HG02642 (cell line): ENCODE results near the gene ZGRF1.
"Not testable (repeated sequence)": the region's sequence is repeated elsewhere in the genome, so short reads cannot be mapped to it uniquely, and the experiment has no call there.

Experiments
- ATAC-seq: cut with Tn5 transposase; IDR thresholded peaks from one replicate; pipeline ENCODE4 v1.9.1; 2021; ENCODE audit warnings: mild to moderate bottlenecking; ENCODE audit not compliant: unreplicated experiment, poor library complexity

ZGRF1 gene

GRCh38 chr4:112562254-112562879 lies 74.3 kb downstream of the ZGRF1 start:
- no peak for ATAC-seq

- ATAC-seq = no peak
Measured at GRCh38 chr4:112560084-112560483, 76.6 kb downstream of the ZGRF1 start.

GRCh38 chr4:112559053-112559452 lies 77.7 kb downstream of the ZGRF1 start:
- no peak for ATAC-seq

GRCh38 chr4:112557676-112558411 lies 78.9 kb downstream of the ZGRF1 start:
- no peak for ATAC-seq

GRCh38 chr4:112554271-112554670 lies 82.4 kb downstream of the ZGRF1 start:
- not testable (repeated sequence) for ATAC-seq

- no peak for ATAC-seq
Measured at GRCh38 chr4:112552668-112553067, 84.0 kb downstream of the ZGRF1 start.

- ATAC-seq = no peak
Measured at GRCh38 chr4:112550728-112551127, 86.0 kb downstream of the ZGRF1 start.

- ATAC-seq = no peak
Measured at GRCh38 chr4:112546476-112546875, 90.2 kb downstream of the ZGRF1 start.

- no peak for ATAC-seq
Measured at GRCh38 chr4:112545346-112545745, 91.4 kb downstream of the ZGRF1 start.

GRCh38 chr4:112540695-112541094 lies 96.0 kb downstream of the ZGRF1 start:
- ATAC-seq = no peak

GRCh38 chr4:112536123-112536522 lies 100.6 kb downstream of the ZGRF1 start:
- ATAC-seq = no peak

- ATAC-seq = no peak
Measured at GRCh38 chr4:112532267-112532666, 104.4 kb downstream of the ZGRF1 start.

- ATAC-seq = no peak
Measured at GRCh38 chr4:112531146-112531545, 105.6 kb downstream of the ZGRF1 start.

- ATAC-seq = no peak
Measured at GRCh38 chr4:112526061-112526460, 110.6 kb downstream of the ZGRF1 start.

- ATAC-seq = peak; percentile 90
Measured at GRCh38 chr4:112523764-112524505, 112.8 kb downstream of the ZGRF1 start.

- ATAC-seq = peak; percentile 56
Measured at GRCh38 chr4:112523008-112523721, 113.5 kb downstream of the ZGRF1 start.

GRCh38 chr4:112522431-112522830 lies 114.3 kb downstream of the ZGRF1 start:
- not testable (repeated sequence) for ATAC-seq

GRCh38 chr4:112521123-112522023 lies 115.3 kb downstream of the ZGRF1 start:
- peak; percentile 17 for ATAC-seq

GRCh38 chr4:112520598-112521122 lies 116.0 kb downstream of the ZGRF1 start:
- no peak for ATAC-seq
